HTR-8/SVneo (cell line): ENCODE data around the gene TM4SF4.

Experiments used
- DNase-seq: peaks from one replicate; pipeline ENCODE4 v3.0.0; 2011; ENCODE audit warnings: low spot score, mixed read lengths; ENCODE audit not compliant: insufficient read length
- FAIRE-seq: peaks from 2 replicates; lab custom pipeline; 2011; peaks lifted over from hg19 to GRCh38; lab: Jason Lieb, UNC

The TM4SF4 gene

GRCh38 chr3:149541091-149541491, 66.6 kb downstream of the TM4SF4 start:
- no peak for FAIRE-seq
- DNase-seq = no peak

- DNase-seq = no peak
- FAIRE-seq = no peak
Measured at GRCh38 chr3:149542375-149543312, 68.1 kb downstream of the TM4SF4 start.

GRCh38 chr3:149545049-149545448, 70.6 kb downstream of the TM4SF4 start:
- no peak for FAIRE-seq
- no peak for DNase-seq

GRCh38 chr3:149547413-149547812, 72.9 kb downstream of the TM4SF4 start:
- DNase-seq = no peak
- no peak for FAIRE-seq

GRCh38 chr3:149547954-149548668, 73.6 kb downstream of the TM4SF4 start:
- no peak for DNase-seq
- FAIRE-seq = no peak

GRCh38 chr3:149548669-149549065, 74.2 kb downstream of the TM4SF4 start:
- DNase-seq (no peak), FAIRE-seq (no peak)

- DNase-seq (no peak), FAIRE-seq (no peak)
Measured at GRCh38 chr3:149551500-149551899, 77.0 kb downstream of the TM4SF4 start.

- no peak for FAIRE-seq
- no peak for DNase-seq
Measured at GRCh38 chr3:149552700-149553099, 78.2 kb downstream of the TM4SF4 start.
